ENCODE data around the gene LETMD1. TPM values are rescaled to one million over a fixed set of nuclear protein-coding genes. Genes with fewer than 3 reads are reported as not detected.

Gene LETMD1
- total and polyA plus RNA-seq, 2 of the 4 experiments (the other 2 are of a cell fraction), result 27.6 to 40.1 TPM

DNA sequence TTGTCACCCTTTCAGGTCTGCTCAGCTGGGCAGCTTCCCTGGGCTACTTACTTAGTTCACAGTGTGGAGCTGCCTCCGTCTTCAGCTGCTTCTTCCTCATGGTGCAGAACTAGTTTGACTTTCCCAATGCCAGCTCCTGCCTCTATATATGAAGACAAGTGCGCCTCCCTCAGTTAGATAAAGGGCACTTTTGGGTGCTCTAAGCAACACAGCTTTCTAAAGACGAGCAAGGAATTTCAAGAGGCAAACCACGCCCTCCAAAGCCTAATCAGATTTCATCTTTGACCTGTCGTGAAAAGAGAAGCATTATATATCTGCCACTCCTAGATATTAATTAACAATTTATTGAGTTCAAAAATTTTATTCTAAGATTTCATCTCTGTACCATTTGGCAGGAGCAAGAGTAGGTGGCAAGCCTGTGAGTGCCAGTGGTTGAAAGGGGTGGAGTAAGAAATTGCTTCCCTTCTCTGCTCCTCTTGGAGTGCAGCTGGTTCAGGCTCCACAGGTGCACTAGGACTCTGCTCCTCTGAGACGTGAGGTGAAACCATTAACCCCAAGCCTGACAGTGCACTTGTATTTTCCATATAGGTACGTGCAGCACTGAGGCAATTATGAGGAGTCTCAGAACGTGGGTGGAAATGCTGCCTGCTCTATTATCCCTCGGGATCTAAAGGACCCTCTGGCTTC is 19.9 kb upstream of the LETMD1 start (continued):
- TF ChIP-seq FOS (IDR thresholded peaks at IDR 0.05; ENCODE audit: low read depth, low read length), result no peak

GRCh38 chr12:51028813-51029150 is 19.3 kb upstream of the LETMD1 start:
- H3K23ac ChIP-seq (ENCODE audit: low read depth, low read length), result no peak overlapping the region
- dilution Hi-C loops (cut with HindIII; ENCODE audit: low sequenced_read_pairs, unreplicated experiment) (no loop called here), intact Hi-C loops (cut with micrococcal nuclease) (loop anchor here (2.0 to 10.0 kb wide), 2 partner anchors 204 to 264 kb away; partner anchors contain the start of gene ATF1), in situ Hi-C loops (cut with MboI; ENCODE audit: low sequenced_read_pairs) (no loop called here)
- WGBS, 2 experiments (ENCODE audit: extremely low coverage in 2 of 2, insufficient read length in 1 of 2), result 60% methylated on average over 1 of the region's 5 CpGs; no CpG with 5 or more reads in 1 of the 2 experiments
- POLR2A ChIA-PET (ENCODE audit: unreplicated experiment), result no interaction called here
- H3K4me2 ChIP-seq (ENCODE audit: low read depth, low read length), result peak overlapping the region; percentile 55
- no peak overlapping the region for H2AFZ ChIP-seq (replicated peaks; ENCODE audit: low read length, poor library complexity)
- peak overlapping the region; percentile 24; the same call in 1 of the 2 replicates for H4K5ac ChIP-seq (ENCODE audit: low read depth, low read length)
- no peak overlapping the region for H2BK20ac ChIP-seq (ENCODE audit: low read depth, low read length)
- H3K4me1 ChIP-seq (ENCODE audit: control insufficient read depth, insufficient read depth, low read length), result peaks cover 4% of the 10 kb centered on the region
- DNase-seq (no peak), ATAC-seq (ENCODE audit: low read depth) (no peak)
- H3K9me3 ChIP-seq (ENCODE audit: control insufficient read depth, insufficient read depth, low read length), result no peaks in the 10 kb centered on the region
- no peak overlapping the region for H2BK15ac ChIP-seq (ENCODE audit: low read depth, low read length)
- CTCF ChIA-PET, result interaction anchor here (1.0 to 1.1 kb wide), 2 partner anchors 16 to 24 kb away, joined by 4 read pairs; no protein-coding TSS in a partner anchor
- H3K36me3 ChIP-seq (ENCODE audit: control insufficient read depth, insufficient read depth, low read length), result no peaks in the 10 kb centered on the region
- H3K9ac ChIP-seq (ENCODE audit: low read depth, low read length), result no peak overlapping the region
- H3K27me3 ChIP-seq (ENCODE audit: control insufficient read depth, insufficient read depth, low read length), result no peaks in the 10 kb centered on the region
- H3K4me3 ChIP-seq (ENCODE audit: insufficient read depth, low read depth, low read length), result no peak overlapping the region
- no peaks in the 10 kb centered on the region; the same call in 1 of the 2 replicates for H4K20me1 ChIP-seq (ENCODE audit: insufficient read depth, low read length)
- BruUV-seq (replicated peaks), result no TSS peak
- H4K8ac ChIP-seq (ENCODE audit: low read depth in 2 of 2, low read length in 2 of 2), result no peak overlapping the region
- H4K91ac ChIP-seq (ENCODE audit: insufficient read depth, low read depth, low read length), result no peak overlapping the region
- H3K18ac ChIP-seq (ENCODE audit: low read depth, low read length), result no peak overlapping the region
- H3K9me1 ChIP-seq (ENCODE audit: insufficient read depth, low read length), result 0 out of 2 replicates have a peak, but pooled peaks cover 2% of the 10 kb centered on the region
- H3K79me1 ChIP-seq (ENCODE audit: low read depth in 1 of 2, low read length in 2 of 2), result peaks cover 4 to 19% of the 10 kb centered on the region in 2 experiments
- H3K27ac ChIP-seq (ENCODE audit: insufficient read depth, low read length), result no peak overlapping the region
- H3K56ac ChIP-seq (ENCODE audit: extremely low read depth, insufficient read depth, low read length), result no peak overlapping the region
- H2BK5ac ChIP-seq (ENCODE audit: low read depth, low read length, poor library complexity, severe bottlenecking), result no peak overlapping the region
- H3K14ac ChIP-seq (replicated peaks; ENCODE audit: low read depth, low read length), result no peak overlapping the region
- H2AK5ac ChIP-seq (ENCODE audit: low read depth, low read length), result no peak overlapping the region
- no peak overlapping the region for H2BK120ac ChIP-seq (ENCODE audit: low read depth, low read length)
- no peak overlapping the region for H2AK9ac ChIP-seq (replicated peaks; ENCODE audit: low read depth, low read length, poor library complexity)
- no peak overlapping the region for H3K4ac ChIP-seq (ENCODE audit: low read depth, low read length)
- no peak for TF ChIP-seq MAFK (IDR thresholded peaks at IDR 0.05; ENCODE audit: low read depth, low read length)
- TF ChIP-seq POLR2A (IDR thresholded peaks at IDR 0.05; ENCODE audit: low read depth, low read length), result no peak
- TF ChIP-seq SMC3 (IDR thresholded peaks at IDR 0.05; ENCODE audit: low read depth, low read length), result no peak
- no peak for TF ChIP-seq CHD1 (IDR thresholded peaks at IDR 0.05; ENCODE audit: low read depth, low read length)
- TF ChIP-seq BHLHE40 (IDR thresholded peaks at IDR 0.05; ENCODE audit: low read depth, low read length), result no peak
- no peak for TF ChIP-seq NFE2L2 (IDR thresholded peaks at IDR 0.05; ENCODE audit: low read depth, low read length)
- TF ChIP-seq RAD21 (IDR thresholded peaks at IDR 0.05; ENCODE audit: low read length), result no peak
- no peak for TF ChIP-seq MAZ (IDR thresholded peaks at IDR 0.05; ENCODE audit: borderline replicate concordance, low read depth, low read length)
- TF ChIP-seq USF2 (IDR thresholded peaks at IDR 0.05; ENCODE audit: low read depth, low read length), result no peak
- TF ChIP-seq FOS (IDR thresholded peaks at IDR 0.05; ENCODE audit: low read depth, low read length), result no peak
- no peak for TF ChIP-seq MXI1 (IDR thresholded peaks at IDR 0.05; ENCODE audit: borderline replicate concordance, low read depth, low read length)
- no peak for TF ChIP-seq RCOR1 (IDR thresholded peaks at IDR 0.05; ENCODE audit: insufficient replicate concordance, low read length)
- no peak for TF ChIP-seq CEBPB (IDR thresholded peaks at IDR 0.05; ENCODE audit: low read depth, low read length)
- TF ChIP-seq, protein P1, sequence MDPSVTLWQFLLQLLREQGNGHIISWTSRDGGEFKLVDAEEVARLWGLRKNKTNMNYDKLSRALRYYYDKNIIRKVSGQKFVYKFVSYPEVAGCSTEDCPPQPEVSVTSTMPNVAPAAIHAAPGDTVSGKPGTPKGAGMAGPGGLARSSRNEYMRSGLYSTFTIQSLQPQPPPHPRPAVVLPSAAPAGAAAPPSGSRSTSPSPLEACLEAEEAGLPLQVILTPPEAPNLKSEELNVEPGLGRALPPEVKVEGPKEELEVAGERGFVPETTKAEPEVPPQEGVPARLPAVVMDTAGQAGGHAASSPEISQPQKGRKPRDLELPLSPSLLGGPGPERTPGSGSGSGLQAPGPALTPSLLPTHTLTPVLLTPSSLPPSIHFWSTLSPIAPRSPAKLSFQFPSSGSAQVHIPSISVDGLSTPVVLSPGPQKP (IDR thresholded peaks at IDR 0.05; ENCODE audit: borderline replicate concordance, low read depth, low read length), result no peak

Data from IMR-90 (cell line).